Motor neuron (in vitro differentiated cells): ENCODE data around the gene TBCE. TPM values are rescaled to one million over a fixed set of nuclear protein-coding genes. Genes with fewer than 3 reads are reported as not detected.

Experiments
- ATAC-seq, 8 experiments: fragments of 200-7000 bp; cut with Tn5 transposase; replicated peaks in 6 of 8; 2 replicates each; pipeline ENCODE4 v1.8.0; 2021; ENCODE audit warnings: mild to moderate bottlenecking in 8 of 8, moderate library complexity in 8 of 8
- H3K27ac ChIP-seq, 2 donors: fragments of 250-450 bp; sonication (Bioruptor Pico); 2 replicates each; pipeline ENCODE4 v1.9.0; 2021; ENCODE audit warnings: antibody characterized with exemption in 2 of 2, mild to moderate bottlenecking in 2 of 2, moderate library complexity in 1 of 2
- H3K4me1 ChIP-seq, 2 donors: fragments of 250-450 bp; sonication (Bioruptor Pico); replicated peaks in 1 of 2; 2 replicates each; pipeline ENCODE4 v1.6.1; 2021; ENCODE audit warnings: antibody characterized with exemption in 2 of 2, mild to moderate bottlenecking in 2 of 2, moderate library complexity in 1 of 2
- H3K4me3 ChIP-seq, 5 donors: fragments of 250-450 bp; sonication (Bioruptor Pico); 2 replicates each; pipeline ENCODE4 v1.9.0; 2021; ENCODE audit warnings: antibody characterized with exemption in 5 of 5, mild to moderate bottlenecking in 5 of 5, moderate library complexity in 4 of 5
- WGBS, 10 experiments: fragments of 450-650 bp; shearing (Covaris generic); methylation state at CpG; one replicate each; pipeline ENCODE4 v1.0.0; 2022; 5-methylcytosine and 5-hydroxymethylcytosine counted together
- in situ Hi-C, 9 experiments: fragments of 400-800 bp; cut with MboI; loops; one replicate each; pipeline ENCODE4 v1.15.0; 2021; ENCODE audit warnings: low sequenced_read_pairs in 9 of 9, low pct_unique_long_range_greater_than_20kb in 2 of 9; ENCODE audit not compliant: unreplicated experiment in 9 of 9
- total RNA-seq, 8 experiments: library from RNA; unstranded; fragments of 300-600 nt; gene quantifications; 2 replicates each; pipeline versions ENCODE4 v1.2.3 to v1.2.4, GENCODE V29; 2022

Gene TBCE
- total RNA-seq, 8 experiments from 2014 or later, result 22.8 to 54.1 (median 33.8) TPM

DNA sequence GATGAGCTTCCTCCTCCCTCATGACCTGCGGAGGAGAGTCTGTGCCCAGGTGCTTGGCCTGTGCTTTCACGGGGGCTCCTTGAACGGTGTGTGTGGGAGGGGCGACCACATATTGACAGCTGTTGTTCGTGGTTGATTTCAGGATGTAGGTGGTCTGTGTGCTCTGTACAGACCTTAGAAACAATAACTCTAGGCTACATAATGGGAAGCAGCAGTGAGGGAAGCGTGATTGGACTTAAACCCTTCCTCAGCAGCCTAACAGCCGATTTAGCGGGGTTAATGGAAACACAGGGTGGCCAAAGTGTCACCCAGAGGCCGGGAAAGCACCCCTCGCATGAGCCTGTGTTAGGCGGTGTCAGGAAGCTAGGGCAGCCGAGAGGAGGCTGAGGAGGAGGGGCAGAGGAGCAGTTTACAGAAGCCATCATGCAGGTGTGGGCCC, 56.0 kb downstream of the TBCE start:
- Histone ChIP-seq H3K4me3 (no peak overlapping the region), H3K27ac (no peak overlapping the region), H3K4me1 (no peaks in the 10 kb centered on the region)
- in situ Hi-C loops, result loop anchor here in 1 of 9 experiments (25.0 kb wide), 1 partner anchor 211 kb away; no protein-coding TSS in a partner anchor
- no peak for ATAC-seq
- WGBS, 10 experiments, result 65 to 84% (median 77%) methylated on average over 1 to 12 of the region's 12 CpGs; no CpG with 5 or more reads in 3 of the 10 experiments

DNA sequence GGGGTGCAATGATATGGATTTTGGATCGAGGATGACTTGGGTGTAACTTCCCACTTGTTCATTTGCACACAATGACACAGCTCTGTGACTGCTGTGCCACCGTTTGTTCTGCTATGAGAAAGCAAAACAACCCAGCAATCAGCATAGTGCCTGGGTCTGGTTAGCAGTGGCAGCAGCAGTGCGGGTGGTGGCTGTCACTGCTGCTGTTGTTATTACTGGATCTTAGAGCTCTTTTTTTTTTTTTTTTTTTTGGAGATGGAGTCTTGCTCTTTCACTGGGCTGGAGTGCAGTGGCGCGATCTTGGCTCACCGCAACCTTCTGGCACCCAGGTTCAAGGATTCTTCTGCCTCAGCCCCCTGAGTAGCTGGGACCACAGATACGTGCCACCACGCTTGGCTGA, 56.9 kb downstream of the TBCE start:
- Histone ChIP-seq H3K4me1 (no peaks in the 10 kb centered on the region), H3K27ac (no peak overlapping the region), H3K4me3 (no peak overlapping the region)
- WGBS, 10 experiments, result 60 to 100% (median 88%) methylated on average over 3 to 8 of the region's 8 CpGs; no CpG with 5 or more reads in 3 of the 10 experiments
- in situ Hi-C loops, result loop anchor here in 1 of 9 experiments (25.0 kb wide), 1 partner anchor 212 kb away; no protein-coding TSS in a partner anchor
- peak in 3 of 8 experiments; percentile 66 to 93 (median 85) for ATAC-seq

DNA sequence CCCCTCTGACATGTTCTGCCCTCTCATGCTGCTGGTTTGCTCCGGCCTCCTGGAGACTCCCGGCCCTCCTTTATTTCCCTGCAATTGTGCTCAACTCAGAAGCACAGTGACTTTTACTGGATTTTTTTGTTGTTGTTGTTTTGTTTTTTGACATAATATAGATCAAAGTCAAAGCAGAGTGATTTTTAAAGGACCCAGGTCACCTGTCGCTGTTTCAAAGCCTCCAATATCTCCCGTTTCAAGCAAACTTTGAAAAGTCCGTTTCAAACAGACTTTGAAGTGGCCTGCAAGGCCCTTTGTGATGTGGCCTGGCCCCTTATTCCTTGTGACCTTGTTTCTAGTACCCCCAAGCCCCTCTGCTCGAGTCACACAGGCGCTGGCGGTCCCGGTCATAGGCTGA, 58.1 kb downstream of the TBCE start:
- H3K27ac ChIP-seq, result no peak overlapping the region
- no peak for ATAC-seq
- 85 to 100% (median 96%) methylated on average over 1 to 9 of the region's 9 CpGs; no CpG with 5 or more reads in 2 of the 10 experiments for WGBS, 10 experiments
- H3K4me1 ChIP-seq, result no peaks in the 10 kb centered on the region
- no peak overlapping the region for H3K4me3 ChIP-seq
- in situ Hi-C loops, result no loop called here

DNA sequence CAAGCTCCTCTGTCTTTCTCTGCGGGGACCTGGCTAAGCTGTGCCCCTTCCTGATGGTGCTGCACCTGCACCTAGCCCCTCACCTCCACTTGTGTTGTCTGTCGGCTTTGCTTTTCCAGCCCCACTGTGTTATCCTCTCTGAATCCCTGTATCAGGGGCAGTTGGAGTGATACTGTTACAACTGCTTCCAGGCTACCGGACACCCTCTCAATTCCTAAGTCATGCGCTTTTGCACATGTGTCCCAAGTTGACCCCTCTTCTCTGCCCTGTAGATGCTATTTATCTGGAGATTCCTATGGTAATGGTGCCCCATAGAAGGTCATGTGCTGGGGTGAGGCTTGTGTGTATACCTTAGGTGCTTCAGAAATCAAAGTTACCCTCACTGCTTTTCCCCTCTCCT, 58.9 kb downstream of the TBCE start:
- 70 to 100% (median 100%) methylated on average over 1 to 4 of the region's 4 CpGs; no CpG with 5 or more reads in 3 of the 10 experiments for WGBS, 10 experiments
- no peak overlapping the region for H3K27ac ChIP-seq

DNA sequence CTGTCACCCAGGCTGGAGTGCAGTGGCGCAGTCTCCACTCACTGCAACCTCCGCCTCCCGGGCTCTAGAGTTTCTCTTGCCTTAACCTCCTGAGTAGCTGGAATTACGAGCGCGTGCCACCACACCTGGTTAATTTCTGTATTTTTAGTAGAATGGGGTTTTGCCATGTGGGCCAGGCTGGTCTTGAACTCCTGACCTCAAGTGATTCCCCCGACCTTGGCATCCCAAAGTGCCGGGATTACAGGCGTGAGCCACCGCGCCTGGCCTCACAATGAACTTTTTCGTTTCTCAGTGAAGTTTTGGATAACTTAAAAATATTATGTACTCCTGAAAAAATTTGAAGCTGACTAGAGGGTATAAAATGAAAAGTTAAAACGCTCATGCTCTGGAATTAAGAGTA, 59.5 kb downstream of the TBCE start:
- no peak overlapping the region for H3K27ac ChIP-seq
- in situ Hi-C loops, result no loop called here
- ATAC-seq, result no peak
- no peak overlapping the region for H3K4me3 ChIP-seq
- H3K4me1 ChIP-seq, result no peaks in the 10 kb centered on the region
- 80 to 100% (median 95%) methylated on average over 1 to 13 of the region's 13 CpGs; no CpG with 5 or more reads in 1 of the 10 experiments for WGBS, 10 experiments

More for the DNA sequence above, 58.9 kb downstream of the TBCE start:
- in situ Hi-C loops, result no loop called here
- no peak for ATAC-seq
- no peak overlapping the region for H3K4me3 ChIP-seq
- H3K4me1 ChIP-seq, result no peaks in the 10 kb centered on the region

DNA sequence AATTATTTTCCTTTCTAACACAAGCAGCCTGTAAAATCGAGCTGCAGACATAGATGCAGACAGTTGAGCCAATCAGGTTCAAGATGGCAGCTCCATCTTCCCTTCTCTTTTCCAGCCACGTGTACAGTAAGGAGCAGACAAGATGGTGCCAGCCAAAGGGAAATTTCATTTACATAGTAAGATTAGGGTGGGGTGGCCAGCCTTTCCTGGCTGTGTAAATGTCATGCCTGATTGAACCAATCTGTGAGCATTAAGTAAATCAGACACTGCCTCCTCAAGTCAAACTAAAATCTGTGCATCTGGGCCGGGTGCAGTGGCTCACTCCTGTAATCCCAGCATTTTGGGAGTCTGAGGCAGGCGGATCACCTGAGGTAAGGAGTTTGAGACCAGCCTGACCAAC, 60.2 kb downstream of the TBCE start:
- Histone ChIP-seq H3K27ac (no peak overlapping the region), H3K4me1 (no peaks in the 10 kb centered on the region), H3K4me3 (no peak overlapping the region)
- peak in 3 of 8 experiments; percentile 56 to 71 (median 63) for ATAC-seq
- in situ Hi-C loops, result no loop called here
- 53 to 100% (median 86%) methylated on average over 1 to 4 of the region's 4 CpGs; no CpG with 5 or more reads in 4 of the 10 experiments for WGBS, 10 experiments

DNA sequence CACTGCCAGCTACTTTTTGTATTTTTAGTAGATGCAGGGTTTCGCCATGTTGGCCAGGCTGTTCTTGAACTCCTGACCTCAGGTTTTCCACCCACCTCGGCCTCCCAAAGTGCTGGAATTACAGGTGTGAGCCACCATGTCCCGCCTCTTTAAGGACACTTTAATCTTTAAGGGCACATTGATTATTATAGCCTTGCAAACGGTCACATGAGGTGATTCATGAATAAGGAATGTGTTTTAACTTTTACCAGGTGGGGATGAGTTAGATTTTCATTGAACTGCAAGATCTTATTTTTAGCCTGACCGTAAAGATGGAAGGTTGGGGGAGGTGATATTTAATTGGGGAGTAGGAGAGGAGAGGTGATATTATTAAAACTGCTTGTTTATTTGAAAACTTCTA, 61.9 kb downstream of the TBCE start:
- no peaks in the 10 kb centered on the region for H3K4me1 ChIP-seq
- H3K27ac ChIP-seq, result no peak overlapping the region
- in situ Hi-C loops, result no loop called here
- H3K4me3 ChIP-seq, result no peak overlapping the region
- 17 to 100% (median 83%) methylated on average over 1 to 5 of the region's 5 CpGs; no CpG with 5 or more reads in 1 of the 10 experiments for WGBS, 10 experiments
- ATAC-seq, result no peak

DNA sequence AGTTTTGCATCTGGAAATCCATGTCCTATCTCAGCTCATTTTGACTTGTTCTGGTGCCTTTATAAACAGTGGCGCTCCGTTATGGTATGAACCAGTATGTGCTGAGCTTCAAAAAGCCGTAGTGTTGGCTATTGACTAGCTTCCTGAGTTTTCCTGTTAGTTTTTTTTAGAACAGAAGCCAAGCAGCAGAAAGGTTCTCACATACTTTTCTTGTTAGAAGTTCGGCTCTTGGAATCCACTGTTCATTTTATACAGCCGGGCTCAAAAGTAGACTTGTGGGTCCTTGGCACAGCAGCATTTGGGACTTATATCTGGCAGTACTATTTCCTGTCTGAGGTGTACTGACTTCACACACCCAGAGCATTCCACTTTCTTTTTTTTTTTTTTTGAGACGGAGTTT, 63.8 kb downstream of the TBCE start:
- no peak overlapping the region for H3K4me3 ChIP-seq
- WGBS, 10 experiments, result 67 to 100% (median 97%) methylated on average over 1 to 6 of the region's 6 CpGs; no CpG with 5 or more reads in 1 of the 10 experiments
- no peak overlapping the region for H3K27ac ChIP-seq
- no peak for ATAC-seq
- in situ Hi-C loops, result no loop called here
- H3K4me1 ChIP-seq, result no peaks in the 10 kb centered on the region

DNA sequence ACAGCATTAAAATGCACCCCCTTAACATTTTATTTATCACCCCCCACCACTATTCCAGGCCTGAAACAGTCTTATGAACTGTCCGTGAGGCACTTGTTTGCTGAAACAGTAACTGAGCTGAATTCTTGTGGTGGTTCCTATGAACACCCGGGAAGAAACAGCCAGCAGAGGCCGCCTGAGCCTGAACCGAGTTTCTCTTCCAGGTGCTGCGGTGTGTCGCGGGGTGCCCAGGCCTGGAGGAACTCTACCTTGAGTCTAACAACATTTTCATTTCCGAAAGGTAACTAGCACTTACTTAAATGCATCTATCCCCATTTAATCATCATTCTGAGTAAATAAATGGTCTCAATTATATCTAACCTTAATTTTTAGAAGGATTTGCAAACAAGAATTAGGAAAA, 66.8 kb downstream of the TBCE start:
- H3K4me1 ChIP-seq, result no peaks in the 10 kb centered on the region
- no peak overlapping the region for H3K4me3 ChIP-seq
- H3K27ac ChIP-seq, result no peak overlapping the region
- in situ Hi-C loops, result no loop called here
- ATAC-seq, result no peak
- WGBS, 10 experiments, result 86 to 95% (median 89%) methylated on average over 2 to 8 of the region's 8 CpGs; no CpG with 5 or more reads in 1 of the 10 experiments

DNA sequence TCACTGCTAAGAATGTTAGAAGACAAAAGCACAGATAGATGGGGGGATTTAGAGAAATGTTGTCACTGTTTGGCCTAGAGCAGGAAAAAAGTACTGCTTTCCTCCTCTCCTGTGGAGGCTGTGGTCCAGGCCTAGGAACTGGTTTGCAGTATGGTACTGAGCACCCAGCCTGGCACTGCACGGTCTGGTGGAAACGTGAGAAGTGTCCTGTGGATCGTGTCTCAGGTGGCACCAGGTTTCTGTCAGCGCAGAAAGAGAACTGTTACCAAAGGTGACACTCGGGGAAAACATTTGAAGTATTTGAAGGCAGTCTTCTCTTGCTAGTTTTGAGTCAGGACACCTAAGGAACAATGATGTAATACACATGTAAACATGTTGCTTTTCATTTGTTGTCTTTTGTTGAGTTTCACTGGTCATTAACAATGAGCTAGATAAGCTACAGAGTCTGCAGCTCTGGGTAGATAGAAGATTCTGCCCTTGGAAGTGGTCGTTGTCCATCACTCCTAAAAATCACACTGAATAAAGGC, 74.0 kb downstream of the TBCE start:
- no peak for ATAC-seq
- H3K4me3 ChIP-seq, result no peak overlapping the region
- in situ Hi-C loops, result no loop called here
- H3K27ac ChIP-seq, result no peak overlapping the region
- 33 to 100% (median 87%) methylated on average over 1 to 6 of the region's 6 CpGs; no CpG with 5 or more reads in 1 of the 10 experiments for WGBS, 10 experiments
- H3K4me1 ChIP-seq, result no peaks in the 10 kb centered on the region

DNA sequence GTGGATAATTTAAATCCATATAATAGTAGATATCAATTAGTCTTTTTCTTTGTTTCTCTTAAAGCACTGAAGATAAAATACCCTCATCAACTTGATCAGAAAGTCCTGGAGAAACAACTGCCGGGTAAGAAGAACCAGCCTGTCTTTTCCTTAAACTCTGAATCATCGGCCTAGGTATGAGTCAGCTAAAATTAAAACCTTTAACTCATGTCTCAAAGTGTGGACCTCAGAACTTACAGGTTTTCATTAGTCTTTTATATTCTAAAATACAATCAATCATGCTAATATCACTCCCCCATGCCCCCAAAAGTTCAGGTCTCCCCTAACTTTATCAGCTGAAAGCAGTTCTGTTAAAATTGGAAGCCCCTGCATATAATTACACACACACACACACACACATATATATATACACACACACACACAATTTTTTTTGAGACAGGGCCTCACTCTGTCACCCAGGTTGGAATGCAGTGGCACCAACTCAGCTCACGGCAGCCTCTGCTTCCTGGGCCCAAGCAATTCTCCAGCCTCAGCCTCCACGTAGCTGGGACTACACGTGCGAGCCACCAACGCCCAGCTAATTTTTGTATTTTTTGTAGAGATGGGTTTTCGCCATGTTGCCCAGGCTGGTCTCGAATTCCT, 75.7 kb downstream of the TBCE start:
- Histone ChIP-seq H3K4me1 (no peaks in the 10 kb centered on the region), H3K4me3 (no peak overlapping the region), H3K27ac (no peak overlapping the region)
- in situ Hi-C loops, result no loop called here
- WGBS, 10 experiments, result 17 to 100% (median 92%) methylated on average over 1 to 9 of the region's 9 CpGs; no CpG with 5 or more reads in 1 of the 10 experiments
- ATAC-seq, result peak in 2 of 8 experiments; percentile 82 to 86

DNA sequence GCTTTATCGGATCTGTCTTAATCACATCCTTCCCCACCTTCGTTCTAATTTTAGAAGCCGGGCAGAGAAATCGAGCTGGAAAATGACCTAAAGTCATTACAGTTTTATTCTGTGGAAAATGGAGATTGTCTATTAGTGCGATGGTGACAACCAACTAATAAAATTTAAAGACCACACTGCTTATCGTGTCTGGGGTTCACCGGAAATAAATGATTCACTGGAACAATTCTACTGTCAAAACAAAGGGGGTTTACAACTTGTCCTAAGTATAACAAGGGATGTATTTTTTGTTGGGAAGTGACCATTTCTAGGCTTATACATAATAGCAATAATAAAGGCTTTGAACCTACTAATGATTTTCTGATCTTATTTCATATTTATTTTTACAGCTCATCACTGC, 81.4 kb downstream of the TBCE start:
- WGBS, 10 experiments, result 72 to 100% (median 91%) methylated on average over 3 to 7 of the region's 7 CpGs; no CpG with 5 or more reads in 2 of the 10 experiments
- Histone ChIP-seq H3K27ac (no peak overlapping the region), H3K4me1 (no peaks in the 10 kb centered on the region), H3K4me3 (no peak overlapping the region)
- in situ Hi-C loops, result no loop called here
- ATAC-seq, result no peak

DNA sequence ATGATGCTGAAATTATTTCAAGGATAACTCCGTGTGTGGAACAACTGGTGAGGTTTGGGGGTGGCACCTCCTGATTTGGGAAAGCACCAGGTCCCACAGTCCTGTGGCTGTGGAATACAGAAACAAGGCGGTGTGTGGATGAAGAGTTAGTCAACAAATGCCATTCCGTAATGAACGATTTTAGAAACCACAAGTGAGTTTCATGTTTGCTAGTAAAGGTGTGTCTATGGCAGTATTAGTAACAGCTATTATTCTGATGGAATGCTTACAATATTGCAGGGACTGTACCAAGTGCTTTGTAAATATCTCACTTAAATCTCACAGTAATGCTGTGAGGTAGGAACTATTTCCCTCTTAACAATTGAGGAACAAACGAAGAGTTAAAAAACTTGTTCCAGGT, 83.2 kb downstream of the TBCE start:
- 73 to 100% (median 94%) methylated on average over 1 to 5 of the region's 5 CpGs; no CpG with 5 or more reads in 1 of the 10 experiments for WGBS, 10 experiments
- no peak overlapping the region for H3K4me3 ChIP-seq
- H3K4me1 ChIP-seq, result peaks cover 0 to 1% of the 10 kb centered on the region in 2 donors
- peak in 1 of 8 experiments; percentile 18 for ATAC-seq
- in situ Hi-C loops, result no loop called here
- H3K27ac ChIP-seq, result no peak overlapping the region
